ENCODE results near the gene ITGBL1. TPM values are rescaled to one million over a fixed set of nuclear protein-coding genes. Genes with fewer than 3 reads are reported as not detected.
A peak's percentile ranks its signal among the peaks of the same experiment; 100 is the strongest.

Gene ITGBL1
- total and polyA plus RNA-seq, 7 donors: 0.16 to 15.0 (median 1.6) TPM; not detected in 1

GRCh38 chr13:101415358-101416174, 36.9 kb upstream of the ITGBL1 start:
- 16 to 24% methylated on average over 43 of the region's 43 CpGs for WGBS, 2 donors
- intact Hi-C loops (cut with DNase I): no loop called here
- TF ChIP-seq POLR2A (IDR thresholded peaks at IDR 0.05) (no peak), EP300 (IDR thresholded peaks at IDR 0.05) (no peak), POLR2AphosphoS5 (IDR thresholded peaks at IDR 0.05) (no peak), CTCF (IDR thresholded peaks at IDR 0.05) (no peak)
- no peak overlapping the region for H3K27ac ChIP-seq
- peaks cover 9 to 29% (median 13%) of the 10 kb centered on the region in 3 donors for H3K27me3 ChIP-seq
- no peaks in the 10 kb centered on the region for H3K36me3 ChIP-seq
- no peaks in the 10 kb centered on the region for H3K9me3 ChIP-seq
- no peak for DNase-seq
- H3K4me3 ChIP-seq: peak overlapping the region in 3 of 4 donors; percentile 36 to 47 (median 45)
- H3K4me1 ChIP-seq: peaks cover 0 to 15% (median 12%) of the 10 kb centered on the region in 4 donors

GRCh38 chr13:101416181-101417042, 36.1 kb upstream of the ITGBL1 start, which contains the start of gene NALCN:
TSS of gene NALCN (minus strand) at chr13:101416508. CDS start at chr13:101399126, 17,382 bp downstream.
- peaks cover 0 to 15% (median 12%) of the 10 kb centered on the region in 4 donors for H3K4me1 ChIP-seq
- WGBS, 2 donors: 3 to 6% methylated on average over 85 of the region's 85 CpGs
- H3K9me3 ChIP-seq: no peaks in the 10 kb centered on the region
- H3K36me3 ChIP-seq: no peaks in the 10 kb centered on the region
- peak within 1 kb of the TSS in 3 of 4 donors; percentile 36 to 47 (median 45) for H3K4me3 ChIP-seq
- H3K27me3 ChIP-seq: peaks cover 9 to 29% (median 13%) of the 10 kb centered on the region in 3 donors
- no peak within 1 kb of the TSS for H3K27ac ChIP-seq
- no peak for DNase-seq
- intact Hi-C loops (cut with DNase I): no loop called here
- TF ChIP-seq EP300 (IDR thresholded peaks at IDR 0.05): no peak
- TF ChIP-seq CTCF (IDR thresholded peaks at IDR 0.05): no peak
- no peak for TF ChIP-seq POLR2AphosphoS5 (IDR thresholded peaks at IDR 0.05)
- no peak for TF ChIP-seq POLR2A (IDR thresholded peaks at IDR 0.05)

GRCh38 chr13:101417043-101417406, 35.5 kb upstream of the ITGBL1 start:
- Histone ChIP-seq H3K27ac (no peak overlapping the region), H3K36me3 (no peaks in the 10 kb centered on the region), H3K9me3 (no peaks in the 10 kb centered on the region), H3K4me1 (peaks cover 0 to 15% (median 12%) of the 10 kb centered on the region in 4 donors), H3K27me3 (peaks cover 9 to 29% (median 13%) of the 10 kb centered on the region in 3 donors), H3K4me3 (peak overlapping the region in 1 of 4 donors; percentile 45)
- no peak for DNase-seq
- WGBS, 2 donors: 17 to 26% methylated on average over 3 of the region's 3 CpGs
- intact Hi-C loops (cut with DNase I): no loop called here
- no peak for TF ChIP-seq EP300 (IDR thresholded peaks at IDR 0.05)
- no peak for TF ChIP-seq POLR2AphosphoS5 (IDR thresholded peaks at IDR 0.05)
- TF ChIP-seq CTCF (IDR thresholded peaks at IDR 0.05): no peak
- no peak for TF ChIP-seq POLR2A (IDR thresholded peaks at IDR 0.05)

- no peak for DNase-seq
- Histone ChIP-seq H3K27ac (no peak overlapping the region), H3K36me3 (no peaks in the 10 kb centered on the region), H3K9me3 (no peaks in the 10 kb centered on the region), H3K4me3 (no peak overlapping the region), H3K4me1 (peaks cover 0 to 15% (median 12%) of the 10 kb centered on the region in 4 donors), H3K27me3 (peaks cover 9 to 29% (median 13%) of the 10 kb centered on the region in 3 donors)
- WGBS, 2 donors: 81 to 84% methylated on average over 5 of the region's 5 CpGs
- no peak for TF ChIP-seq CTCF (IDR thresholded peaks at IDR 0.05)
- no peak for TF ChIP-seq POLR2A (IDR thresholded peaks at IDR 0.05)
- no peak for TF ChIP-seq POLR2AphosphoS5 (IDR thresholded peaks at IDR 0.05)
- TF ChIP-seq EP300 (IDR thresholded peaks at IDR 0.05): no peak
- intact Hi-C loops (cut with DNase I): no loop called here
Observed at GRCh38 chr13:101417501-101417900, 35.0 kb upstream of the ITGBL1 start.

Measured in sigmoid colon (tissue), 7 donors.